Lower lobe of right lung (tissue), 2 donors: ENCODE data around the gene WNK2. TPM values are rescaled to one million over a fixed set of nuclear protein-coding genes. Genes with fewer than 3 reads are reported as not detected.
A peak's percentile ranks its signal among the peaks of the same experiment; 100 is the strongest.

Source experiments
- ATAC-seq, 2 donors: fragments of 200-7000 bp; cut with Tn5 transposase; one replicate each; pipeline ENCODE4 v1.9.1; 2020 to 2022; ENCODE audit warnings: mild to moderate bottlenecking in 2 of 2, moderate library complexity in 2 of 2
- DNase-seq: peaks from one replicate; pipeline ENCODE4 v3.0.0-alpha.2; 2020
- H3K27ac ChIP-seq: fragments of 200-600 bp; one replicate; pipeline ENCODE4 v1.8.0; 2022
- H3K27me3 ChIP-seq: fragments of 200-600 bp; one replicate; pipeline ENCODE4 v1.8.0; 2022; ENCODE audit warnings: low read depth
- H3K36me3 ChIP-seq: fragments of 200-600 bp; one replicate; pipeline ENCODE4 v1.8.0; 2022; ENCODE audit warnings: mild to moderate bottlenecking
- H3K4me1 ChIP-seq: fragments of 200-600 bp; one replicate; pipeline ENCODE4 v1.8.0; 2022
- H3K4me3 ChIP-seq: fragments of 200-600 bp; one replicate; pipeline ENCODE4 v1.8.0; 2022; ENCODE audit warnings: mild to moderate bottlenecking
- H3K9me3 ChIP-seq: fragments of 200-600 bp; one replicate; pipeline ENCODE4 v1.8.0; 2022
- intact Hi-C: fragments of 100-400 bp; cut with DNase I; formaldehyde crosslinking; loops from one replicate; pipeline ENCODE4 v1.11.0; 2022
- total RNA-seq: library from RNA; stranded (reverse); fragmentation: NEBNext Ultra II Directional; extraction: Animal tissue kit (Norgen Biotek cat#: 25700); gene quantifications from one replicate; pipeline ENCODE4 v1.2.1, GENCODE V29; 2021
- TF ChIP-seq, protein P1 (sequence below): fragments of 200-600 bp; IDR thresholded peaks from one replicate; pipeline ENCODE4 v1.8.0; 2022; ENCODE audit warnings: antibody characterized with exemption, mild to moderate bottlenecking
- donor health status: DM: no; HTN: yes; CAD: no; lungs with severe emphysema.

The WNK2 gene
- total RNA-seq, 1 donor from 2014 or later, result 7.7 TPM

DNA sequence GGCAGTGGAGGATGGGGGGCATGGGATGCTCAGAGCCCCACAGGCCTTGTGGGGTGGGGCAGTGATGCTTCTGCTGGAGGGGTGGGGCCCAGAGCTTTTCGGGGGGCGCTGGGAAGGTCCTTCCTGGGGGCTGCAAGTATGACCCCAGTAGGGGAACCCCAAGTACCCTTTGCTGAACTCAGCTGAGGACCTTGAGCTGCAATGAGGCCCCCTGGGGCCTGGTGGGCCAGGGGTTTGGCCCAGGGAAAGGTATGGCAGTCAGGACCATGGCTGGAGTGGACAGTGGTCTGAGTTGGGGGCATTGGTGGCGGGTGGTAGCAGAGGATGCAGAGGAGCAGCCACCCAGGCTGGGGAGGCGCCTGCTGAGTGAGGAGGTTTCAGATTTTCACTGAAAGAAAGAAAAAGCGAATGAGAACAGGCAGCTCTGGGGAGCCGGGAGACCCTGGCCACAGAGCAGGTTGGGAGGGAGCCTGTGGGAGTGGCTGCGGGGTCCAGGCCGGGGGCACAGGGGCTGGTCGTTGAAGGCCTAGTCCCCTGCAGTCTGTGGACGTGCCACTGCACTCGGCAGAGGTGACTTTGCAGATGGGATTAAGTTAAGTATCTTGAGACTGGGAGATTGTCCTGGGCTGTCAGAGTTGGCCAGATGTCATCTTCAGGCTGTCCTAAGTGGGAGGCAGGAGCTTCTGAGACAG lies 19.2 kb downstream of the WNK2 start:
- Histone ChIP-seq H3K9me3 (no peaks in the 10 kb centered on the region), H3K4me3 (no peak overlapping the region), H3K4me1 (peaks cover 17% of the 10 kb centered on the region), H3K36me3 (no peaks in the 10 kb centered on the region), H3K27me3 (no peaks in the 10 kb centered on the region), H3K27ac (no peak overlapping the region)
- DNase-seq (peak; percentile 18), ATAC-seq (no peak)
- TF ChIP-seq, protein P1, sequence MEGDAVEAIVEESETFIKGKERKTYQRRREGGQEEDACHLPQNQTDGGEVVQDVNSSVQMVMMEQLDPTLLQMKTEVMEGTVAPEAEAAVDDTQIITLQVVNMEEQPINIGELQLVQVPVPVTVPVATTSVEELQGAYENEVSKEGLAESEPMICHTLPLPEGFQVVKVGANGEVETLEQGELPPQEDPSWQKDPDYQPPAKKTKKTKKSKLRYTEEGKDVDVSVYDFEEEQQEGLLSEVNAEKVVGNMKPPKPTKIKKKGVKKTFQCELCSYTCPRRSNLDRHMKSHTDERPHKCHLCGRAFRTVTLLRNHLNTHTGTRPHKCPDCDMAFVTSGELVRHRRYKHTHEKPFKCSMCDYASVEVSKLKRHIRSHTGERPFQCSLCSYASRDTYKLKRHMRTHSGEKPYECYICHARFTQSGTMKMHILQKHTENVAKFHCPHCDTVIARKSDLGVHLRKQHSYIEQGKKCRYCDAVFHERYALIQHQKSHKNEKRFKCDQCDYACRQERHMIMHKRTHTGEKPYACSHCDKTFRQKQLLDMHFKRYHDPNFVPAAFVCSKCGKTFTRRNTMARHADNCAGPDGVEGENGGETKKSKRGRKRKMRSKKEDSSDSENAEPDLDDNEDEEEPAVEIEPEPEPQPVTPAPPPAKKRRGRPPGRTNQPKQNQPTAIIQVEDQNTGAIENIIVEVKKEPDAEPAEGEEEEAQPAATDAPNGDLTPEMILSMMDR, result no peak
- intact Hi-C loops, result no loop called here

- Histone ChIP-seq H3K36me3 (no peaks in the 10 kb centered on the region), H3K27ac (no peak overlapping the region), H3K9me3 (no peaks in the 10 kb centered on the region), H3K27me3 (no peaks in the 10 kb centered on the region), H3K4me3 (no peak overlapping the region), H3K4me1 (peaks cover 18% of the 10 kb centered on the region)
- TF ChIP-seq, protein P1, result no peak
- peak; percentile 35 for DNase-seq
- no peak for ATAC-seq
- intact Hi-C loops, result no loop called here
These were observed 20.0 kb downstream of the WNK2 start for GRCh38 chr9:93203718-93204469.

DNA sequence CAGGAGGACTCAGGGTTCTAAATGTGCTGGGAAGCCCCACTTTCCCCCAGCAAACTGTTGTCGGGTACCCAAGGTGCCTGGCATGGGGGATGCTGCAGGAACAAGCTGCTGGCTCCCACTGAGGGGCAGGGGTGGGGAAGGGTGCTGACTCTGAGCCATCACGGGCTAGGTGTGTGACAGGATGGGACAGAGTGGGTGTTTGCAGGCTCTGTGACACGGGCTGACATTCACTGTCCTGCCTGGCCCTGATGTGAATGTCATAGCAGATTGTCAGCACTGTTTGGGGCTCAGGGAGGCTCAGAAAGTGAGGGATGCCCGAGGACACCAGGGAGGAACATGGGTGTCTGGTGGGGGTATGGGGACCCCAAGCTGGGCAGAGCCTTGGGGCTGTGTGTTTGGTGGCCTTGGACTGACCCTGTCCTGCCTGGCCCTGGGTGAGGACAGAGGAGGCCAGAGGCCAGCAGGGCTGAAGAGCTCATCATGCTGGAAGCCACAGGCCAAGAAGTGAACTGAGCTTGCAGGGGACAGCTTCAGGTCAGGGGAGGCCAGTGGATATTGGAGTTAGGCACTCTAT lies 20.6 kb downstream of the WNK2 start:
- TF ChIP-seq, protein P1, result no peak
- Histone ChIP-seq H3K27ac (no peak overlapping the region), H3K27me3 (peaks cover 5% of the 10 kb centered on the region), H3K9me3 (no peaks in the 10 kb centered on the region), H3K4me1 (peaks cover 18% of the 10 kb centered on the region), H3K4me3 (no peak overlapping the region), H3K36me3 (no peaks in the 10 kb centered on the region)
- ATAC-seq (no peak), DNase-seq (peak; percentile 10)
- intact Hi-C loops, result no loop called here

DNA sequence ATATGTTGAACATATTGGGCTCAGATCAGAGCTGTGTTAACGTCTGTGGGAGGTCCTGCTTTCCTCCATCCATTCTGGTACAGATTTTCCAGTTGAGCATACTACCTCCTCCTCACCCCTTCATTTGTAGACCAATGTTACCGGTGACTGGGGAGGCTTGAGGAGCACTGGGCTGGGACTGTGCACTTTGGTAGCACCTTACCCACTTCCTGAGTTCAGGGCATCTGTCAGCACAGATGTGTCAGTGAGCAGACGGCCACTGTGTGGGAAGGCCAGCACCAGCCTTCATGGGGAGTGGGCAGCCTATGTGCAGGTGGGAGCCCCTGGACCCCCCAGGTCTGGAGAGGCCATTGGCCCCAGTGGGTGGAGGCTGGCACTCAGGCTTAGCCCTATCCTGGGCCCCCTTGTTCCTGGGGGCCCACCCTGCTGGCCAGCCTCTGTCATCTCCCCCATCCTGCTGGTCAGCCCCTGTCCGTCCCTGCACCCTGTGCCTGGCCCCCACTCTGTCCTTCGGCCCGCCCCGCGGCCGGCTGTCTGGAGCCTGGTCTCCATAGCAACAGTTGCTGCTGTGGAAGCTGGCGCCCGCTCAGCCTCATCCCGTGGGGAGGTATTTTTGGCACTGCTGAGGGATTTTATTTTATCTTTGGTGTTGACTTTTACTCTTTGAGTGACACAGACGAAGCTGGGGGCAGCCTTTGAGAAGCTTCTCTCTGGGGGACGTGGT lies 21.3 kb downstream of the WNK2 start:
- H3K36me3 ChIP-seq, result no peaks in the 10 kb centered on the region
- DNase-seq, result peak; percentile 23
- peaks cover 18% of the 10 kb centered on the region for H3K4me1 ChIP-seq
- no peaks in the 10 kb centered on the region for H3K9me3 ChIP-seq
- peaks cover 6% of the 10 kb centered on the region for H3K27me3 ChIP-seq
- ATAC-seq, result no peak
- TF ChIP-seq, protein P1, result no peak
- intact Hi-C loops, result no loop called here
- H3K27ac ChIP-seq, result no peak overlapping the region
- H3K4me3 ChIP-seq, result no peak overlapping the region

GRCh38 chr9:93205896-93206575 lies 22.1 kb downstream of the WNK2 start:
- ATAC-seq (no peak), DNase-seq (peak; percentile 21)
- H3K27me3 ChIP-seq, result peaks cover 6% of the 10 kb centered on the region
- no peaks in the 10 kb centered on the region for H3K36me3 ChIP-seq
- no peak overlapping the region for H3K4me3 ChIP-seq
- intact Hi-C loops, result no loop called here
- TF ChIP-seq, protein P1, result no peak
- no peaks in the 10 kb centered on the region for H3K9me3 ChIP-seq
- H3K4me1 ChIP-seq, result peaks cover 18% of the 10 kb centered on the region
- H3K27ac ChIP-seq, result no peak overlapping the region
